Adrenal gland (tissue), 12 donors: ENCODE data around the gene KRCC1. TPM values are rescaled to one million over a fixed set of nuclear protein-coding genes. Genes with fewer than 3 reads are reported as not detected.

Experiments
- DNase-seq, 7 donors: peaks; one replicate each; pipeline ENCODE4 v3.0.0-alpha.2; 2019 to 2020
- H3K27ac ChIP-seq, 5 donors: fragments of 200-600 bp; sonication (generic) in 4 of 5; 1 replicate in 3 of 5; 2 replicates in 2 of 5; pipeline versions ENCODE4 v1.5.1 to v1.8.0; 2016 to 2020; ENCODE audit warnings: mild to moderate bottlenecking in 1 of 5
- H3K27me3 ChIP-seq: fragments of 200-600 bp; 2 replicates; pipeline ENCODE4 v1.8.0; 2021
- H3K36me3 ChIP-seq, 2 donors: fragments of 200-600 bp; replicated peaks in 1 of 2; 1 replicate in 1 of 2; 2 replicates in 1 of 2; pipeline versions ENCODE4 v1.5.1 to v1.8.0; 2018 to 2022
- H3K4me1 ChIP-seq, 2 donors: fragments of 200-600 bp; replicated peaks in 1 of 2; 1 replicate in 1 of 2; 2 replicates in 1 of 2; pipeline versions ENCODE4 v1.5.1 to v1.8.0; 2018 to 2021
- H3K4me3 ChIP-seq, 4 donors: fragments of 200-600 bp; sonication (generic) in 3 of 4; one replicate each; pipeline ENCODE4 v1.5.1; 2016 to 2018
- H3K9me3 ChIP-seq, 3 donors: fragments of 200-600 bp; sonication (generic) in 1 of 3; replicated peaks in 1 of 3; 1 replicate in 2 of 3; 2 replicates in 1 of 3; pipeline versions ENCODE4 v1.5.1 to v1.8.0; 2016 to 2021
- CTCF ChIP-seq, 6 experiments: fragments of 450-650 bp in 4 of 6; fragments of 200-600 bp in 2 of 6; sonication (generic) in 1 of 6; IDR thresholded peaks; 1 replicate in 5 of 6; 2 replicates in 1 of 6; pipeline versions ENCODE4 v1.5.1 to v1.8.0; 2016 to 2021; ENCODE audit warnings: antibody characterized with exemption in 6 of 6, mild to moderate bottlenecking in 2 of 6, moderate library complexity in 1 of 6
- POLR2A ChIP-seq, 2 donors: fragments of 450-650 bp; IDR thresholded peaks; one replicate each; pipeline ENCODE4 v1.6.1; 2017; ENCODE audit warnings: antibody characterized with exemption in 2 of 2, mild to moderate bottlenecking in 2 of 2, moderate library complexity in 1 of 2
- WGBS, 4 donors: extraction: QIAGEN DNeasy Blood & Tissue Kit in 2 of 4; methylation state at CpG; one replicate each; pipeline versions ENCODE4 v1.1.5 to v1.1.7; 2013 to 2017; 5-methylcytosine and 5-hydroxymethylcytosine counted together
- intact Hi-C, 2 donors: fragments of 100-400 bp; cut with DNase I; formaldehyde crosslinking; loops; one replicate each; pipeline versions ENCODE4 v1.14.1 to v1.15.0; 2022 to 2023
- polyA plus RNA-seq, 3 donors: library from polyadenylated mRNA; stranded (reverse); fragments of 200-250 nt in 2 of 3; fragments of 350-450 nt in 1 of 3; fragmentation: Illumina TruSeq in 1 of 3; extraction: RNeasy Lipid Tissue Mini Kit (QIAGEN cat#74804) in 1 of 3; gene quantifications; one replicate each; pipeline ENCODE4 v1.2.3, GENCODE V29; 2013 to 2014
- total RNA-seq, 9 donors: library from RNA; depleted of rRNA in 4 of 9; stranded (reverse); fragments of >200 nt in 4 of 9; fragments of 120-200 nt in 1 of 9; fragmentation: NEBNext Ultra II Directional in 1 of 9; extraction: Animal tissue kit (Norgen Biotek cat#: 25700) in 1 of 9; gene quantifications; one replicate each; pipeline versions ENCODE4 v1.1.0 to v1.2.4, GENCODE V29; 2013 to 2023
- donor health status: healthy with polysubstance abuse.
- donor health status: Bipolar disorder and iron deficiency.
- donor health status: DM: yes; HTN: yes; CAD: no.
- donor health status: DM: no; HTN: no; CAD: no.
- donor health status: DM: no; HTN: no; CAD: no.
- donor health status: DM: yes; HTN: yes; CAD: no.

KRCC1 gene
- total and polyA plus RNA-seq, 12 donors: 12.0 to 40.2 (median 20.5) TPM

GRCh38 chr2:88036182-88036581, 19.4 kb downstream of the KRCC1 start:
- peaks cover 9 to 16% of the 10 kb centered on the region in 2 donors for H3K4me1 ChIP-seq
- 61 to 76% (median 69%) methylated on average over 2 of the region's 2 CpGs for WGBS, 4 donors
- no peaks in the 10 kb centered on the region for H3K9me3 ChIP-seq
- no peak for DNase-seq
- intact Hi-C loops: no loop called here
- TF ChIP-seq POLR2A (IDR thresholded peaks at IDR 0.05): no peak
- no peak for TF ChIP-seq CTCF (IDR thresholded peaks at IDR 0.05)
- no peak overlapping the region for H3K4me3 ChIP-seq
- peaks cover 0 to under 1% of the 10 kb centered on the region in 2 donors for H3K36me3 ChIP-seq
- H3K27ac ChIP-seq: no peak overlapping the region
- H3K27me3 ChIP-seq: no peaks in the 10 kb centered on the region

- Histone ChIP-seq H3K27me3 (no peaks in the 10 kb centered on the region), H3K36me3 (peaks cover 0 to 21% of the 10 kb centered on the region in 2 donors), H3K4me3 (no peak overlapping the region), H3K4me1 (peaks cover 5 to 15% of the 10 kb centered on the region in 2 donors), H3K27ac (no peak overlapping the region), H3K9me3 (no peaks in the 10 kb centered on the region)
- intact Hi-C loops: no loop called here
- TF ChIP-seq POLR2A (IDR thresholded peaks at IDR 0.05) (no peak), CTCF (IDR thresholded peaks at IDR 0.05) (no peak)
- DNase-seq: no peak
- 96 to 98% (median 96%) methylated on average over 7 of the region's 7 CpGs for WGBS, 4 donors
Measured at GRCh38 chr2:88032070-88032702, 23.4 kb downstream of the KRCC1 start.

GRCh38 chr2:88028931-88029330, 26.7 kb downstream of the KRCC1 start:
- Histone ChIP-seq H3K36me3 (peaks cover 0 to 21% of the 10 kb centered on the region in 2 donors), H3K27ac (no peak overlapping the region), H3K9me3 (no peaks in the 10 kb centered on the region), H3K4me1 (no peaks in the 10 kb centered on the region), H3K4me3 (no peak overlapping the region), H3K27me3 (no peaks in the 10 kb centered on the region)
- TF ChIP-seq POLR2A (IDR thresholded peaks at IDR 0.05) (no peak), CTCF (IDR thresholded peaks at IDR 0.05) (no peak)
- no peak for DNase-seq
- intact Hi-C loops: no loop called here
- WGBS, 4 donors: 96 to 99% (median 98%) methylated on average over 4 of the region's 4 CpGs

- intact Hi-C loops: no loop called here
- DNase-seq: no peak
- Histone ChIP-seq H3K27ac (no peak overlapping the region), H3K27me3 (no peaks in the 10 kb centered on the region), H3K4me3 (no peak overlapping the region), H3K36me3 (peaks cover 0 to 21% of the 10 kb centered on the region in 2 donors), H3K9me3 (no peaks in the 10 kb centered on the region), H3K4me1 (no peaks in the 10 kb centered on the region)
- whole genome bisulfite sequencing, 4 donors: 80 to 91% (median 82%) methylated on average over 10 of the region's 10 CpGs
- TF ChIP-seq POLR2A (IDR thresholded peaks at IDR 0.05) (no peak), CTCF (IDR thresholded peaks at IDR 0.05) (no peak)
Measured at GRCh38 chr2:88027697-88028389, 27.7 kb downstream of the KRCC1 start.
